Measurements from ENCODE around the gene KYAT1.
"Not testable (repeated sequence)": the region's sequence is repeated elsewhere in the genome, so short reads cannot be mapped to it uniquely, and the experiment has no call there.

KYAT1 gene

DNA sequence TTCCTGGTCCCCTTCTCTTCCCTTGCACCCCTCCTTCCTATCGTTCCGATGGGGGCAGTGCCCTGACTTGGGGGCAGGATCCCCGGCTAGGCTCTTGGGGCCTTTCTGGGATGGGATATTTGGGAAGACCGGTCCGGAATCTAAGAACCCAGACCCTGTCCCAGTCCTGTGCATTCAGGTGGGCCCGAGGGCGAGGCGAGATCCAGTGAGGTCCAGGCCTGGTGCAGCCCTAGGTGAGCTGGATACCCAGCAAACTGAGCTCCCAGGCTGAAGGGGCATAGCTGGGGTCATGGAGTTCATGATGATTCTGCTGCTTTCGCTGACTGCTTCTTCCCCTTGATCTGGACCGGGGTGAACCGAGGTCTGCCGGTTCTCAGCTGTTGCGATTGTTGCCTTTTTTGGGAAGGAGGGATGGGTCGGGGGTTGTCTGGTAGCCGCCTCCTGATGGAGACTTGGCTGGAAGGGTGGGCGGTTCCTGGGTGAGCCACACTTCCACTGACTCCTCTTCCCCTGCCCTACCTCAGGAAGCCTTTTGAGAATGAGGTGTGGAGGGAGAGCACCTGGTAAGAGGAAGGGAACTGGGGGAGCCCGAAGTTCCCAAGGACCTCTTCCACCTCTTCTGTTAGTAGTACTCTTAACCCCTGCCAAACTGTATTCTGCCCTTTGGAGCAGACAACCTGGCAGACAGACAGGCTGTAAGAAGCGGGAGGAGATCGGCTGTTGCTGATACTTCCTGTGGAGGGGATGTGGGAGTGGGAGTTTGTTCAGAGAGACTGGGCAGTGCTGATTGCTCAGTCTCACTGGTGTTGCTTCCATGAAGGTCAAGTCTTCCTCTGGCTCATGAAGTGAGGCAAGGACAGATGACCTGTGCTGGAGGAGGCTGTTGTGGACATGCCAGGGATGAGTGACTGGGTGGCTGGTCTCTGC is 1.2 kb upstream of the KYAT1 start:
- FAIRE-seq, result no peak

DNA sequence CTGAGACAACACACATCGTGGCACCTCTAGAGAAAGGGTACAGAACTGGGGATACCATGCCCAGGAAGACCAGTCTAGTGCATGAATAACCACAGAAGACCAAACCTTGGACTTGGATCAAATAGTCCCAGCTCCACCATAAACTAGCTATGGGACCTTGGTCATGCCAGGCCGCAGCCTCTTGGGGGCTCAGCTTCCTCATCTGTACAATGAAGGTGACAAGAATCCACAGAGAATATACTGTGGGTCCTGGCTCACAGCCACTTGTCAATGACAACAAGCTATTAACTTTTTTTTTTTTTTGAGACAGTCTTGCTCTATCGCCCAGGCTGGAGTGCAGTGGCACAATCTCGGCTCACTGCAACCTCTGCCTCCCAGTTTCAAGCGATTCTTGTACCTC is 3.9 kb downstream of the KYAT1 start:
- no peak for FAIRE-seq

- FAIRE-seq, result not testable (repeated sequence)
These were observed 10.8 kb downstream of the KYAT1 start for GRCh38 chr9:128870941-128871265.

GRCh38 chr9:128870128-128870940 is 11.4 kb downstream of the KYAT1 start:
- no peak for FAIRE-seq

DNA sequence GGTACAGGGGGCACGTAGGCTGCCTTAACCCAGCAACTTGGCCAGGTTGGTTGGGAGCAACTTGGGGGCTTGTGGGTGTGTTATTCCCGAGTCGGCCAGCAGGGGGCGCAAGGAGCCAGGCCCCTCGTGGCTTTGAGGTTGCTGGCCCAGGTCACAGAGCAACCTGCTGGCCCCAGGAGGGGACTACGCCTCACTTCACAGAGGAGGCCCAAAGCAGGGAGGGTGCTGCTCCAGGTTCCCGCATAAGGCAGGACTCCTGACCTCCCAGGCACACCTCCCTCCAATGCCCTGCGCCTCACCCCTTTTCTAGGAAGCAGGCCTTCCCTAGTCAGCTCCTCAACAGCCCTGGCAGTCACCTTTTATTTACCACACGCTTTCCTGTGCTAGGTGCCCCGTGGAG is 18.1 kb downstream of the KYAT1 start:
- FAIRE-seq, result no peak

DNA sequence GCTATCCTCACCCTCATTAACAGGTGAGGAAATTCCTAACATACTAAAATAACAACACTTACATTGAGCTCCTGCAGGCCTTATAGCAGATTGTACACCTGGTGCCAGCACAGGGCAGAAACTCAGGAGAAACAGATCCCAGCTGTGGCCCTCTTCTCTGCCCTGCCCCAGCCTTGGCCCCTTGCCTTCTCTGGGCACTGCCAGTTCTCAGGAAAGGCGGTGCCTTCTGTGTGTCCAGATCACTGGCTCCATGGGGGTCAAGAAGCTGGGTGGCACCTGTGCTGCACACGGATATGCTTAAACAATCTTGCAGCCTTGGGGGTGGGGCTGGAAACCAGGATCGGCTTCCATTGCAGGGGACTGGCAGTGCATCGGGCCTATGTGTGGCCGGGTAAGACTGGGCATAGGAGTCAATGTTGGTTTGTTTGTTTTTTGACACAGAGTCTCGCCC is 19.3 kb downstream of the KYAT1 start:
- FAIRE-seq, result no peak

GRCh38 chr9:128861501-128861900 is 20.2 kb downstream of the KYAT1 start:
- FAIRE-seq, result no peak

DNA sequence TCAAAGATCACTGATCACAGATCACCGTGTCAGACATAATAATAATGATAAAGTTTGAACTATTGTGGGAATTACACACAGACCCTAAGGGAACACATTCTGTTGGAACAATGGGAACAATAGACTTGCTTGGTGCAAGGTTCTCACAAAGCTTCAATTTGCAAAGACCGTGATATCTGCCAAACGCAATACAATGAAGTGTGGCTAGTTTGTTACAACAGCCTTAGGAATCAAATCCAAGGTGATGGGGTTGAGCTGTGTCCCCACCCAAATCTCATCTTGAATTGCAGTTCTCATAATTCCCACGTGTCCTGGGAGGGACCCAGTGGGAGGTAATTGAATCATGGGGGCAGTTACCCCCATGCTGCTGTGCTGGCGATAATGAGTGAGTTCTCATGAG is 20.8 kb downstream of the KYAT1 start:
- no peak for FAIRE-seq

DNA sequence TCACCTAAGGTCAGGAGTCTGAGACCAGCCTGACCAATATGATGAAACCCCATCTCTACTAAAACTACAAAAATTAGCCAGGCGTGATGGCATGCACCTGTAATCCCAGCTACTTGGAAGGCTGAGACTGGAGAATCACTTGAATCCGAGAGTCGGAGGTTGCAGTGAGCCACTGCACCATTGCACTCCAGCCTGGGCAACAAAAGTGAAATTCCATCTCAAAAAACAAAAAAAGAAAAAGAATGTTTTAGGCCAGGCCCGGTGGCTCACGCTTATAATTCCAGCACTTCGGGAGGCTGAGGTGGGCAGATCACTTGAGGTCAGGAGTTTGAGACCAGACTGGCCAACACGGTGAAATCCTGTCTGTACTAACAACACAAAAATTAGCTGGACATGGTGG is 23.3 kb downstream of the KYAT1 start:
- not testable (repeated sequence) for FAIRE-seq

GRCh38 chr9:128854454-128854853 is 27.3 kb downstream of the KYAT1 start:
- not testable (repeated sequence) for FAIRE-seq

DNA sequence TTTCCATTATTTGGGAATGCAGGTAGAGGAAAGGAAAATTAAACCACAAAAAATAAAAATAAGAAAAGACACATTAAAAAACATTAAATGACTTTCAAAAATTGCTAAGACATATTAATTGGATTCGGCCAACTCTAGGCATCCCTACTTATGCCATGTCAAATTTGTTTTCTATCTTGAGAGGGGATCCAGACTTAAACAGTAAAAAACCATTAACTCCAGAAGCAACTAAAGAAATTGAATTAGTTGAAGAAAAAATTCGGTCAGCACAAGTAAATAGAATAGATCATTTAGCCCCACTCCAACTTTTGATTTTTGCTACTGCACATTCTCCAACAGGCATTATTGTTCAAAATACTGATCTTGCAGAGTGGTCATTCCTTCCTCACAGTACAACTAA is 29.1 kb downstream of the KYAT1 start:
- FAIRE-seq, result not testable (repeated sequence)

DNA sequence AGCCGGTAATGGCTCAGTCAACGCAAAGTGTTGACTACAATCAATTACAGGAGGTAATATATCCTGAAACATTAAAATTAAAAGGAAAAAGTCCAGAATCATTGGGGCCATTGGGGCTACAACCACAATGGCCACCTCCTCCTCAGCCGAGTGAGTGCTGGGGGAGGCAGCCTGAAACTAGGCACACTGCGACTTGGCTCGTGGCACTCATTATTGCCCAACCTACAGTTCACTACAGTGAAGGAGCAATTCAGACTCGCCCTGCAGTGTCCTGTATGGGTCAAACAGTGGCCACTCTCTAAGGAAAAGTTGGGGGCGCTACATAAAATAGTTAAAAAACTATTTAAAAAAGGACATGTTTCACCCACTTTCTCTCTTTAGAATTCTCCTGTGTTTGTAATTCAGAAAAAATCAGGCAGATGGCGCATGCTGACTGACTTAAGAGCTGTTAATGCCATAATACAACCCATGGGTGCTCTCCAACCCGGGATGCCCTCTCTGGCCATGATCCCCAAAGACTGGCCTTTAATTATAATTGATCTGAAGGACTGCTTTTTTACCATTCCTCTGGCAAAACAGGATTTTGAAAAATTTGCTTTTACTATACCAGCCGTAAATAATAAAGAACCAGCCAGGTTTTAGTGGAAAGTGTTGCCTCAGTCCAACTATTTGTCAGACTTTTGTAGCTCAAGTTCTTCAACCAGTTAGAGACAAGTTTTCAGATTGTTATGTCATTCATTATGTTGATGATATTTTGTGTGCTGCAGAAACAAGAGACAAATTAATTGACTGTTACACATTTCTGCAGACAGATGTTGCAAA is 29.8 kb downstream of the KYAT1 start:
- FAIRE-seq, result not testable (repeated sequence)

GRCh38 chr9:128851024-128851423 is 30.7 kb downstream of the KYAT1 start:
- FAIRE-seq, result not testable (repeated sequence)

GRCh38 chr9:128847803-128848202 is 33.9 kb downstream of the KYAT1 start:
- no peak for FAIRE-seq

DNA sequence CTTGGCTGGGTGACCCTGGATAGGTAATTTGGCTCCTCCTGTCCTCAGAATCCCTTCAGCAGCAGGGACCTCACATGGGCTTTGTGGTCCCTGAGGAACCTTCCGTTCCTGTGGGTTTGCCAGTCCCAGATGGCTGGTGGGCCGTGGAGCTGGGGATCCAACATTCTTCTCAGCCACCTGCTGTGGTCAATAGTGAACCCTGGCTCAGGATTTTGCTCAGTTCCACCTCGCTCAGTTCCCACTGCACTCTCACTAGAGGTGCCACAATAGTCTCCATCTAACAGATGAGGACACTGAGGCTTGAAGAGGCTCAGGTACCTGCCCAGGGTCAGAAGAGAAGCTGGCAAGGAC is 35.1 kb downstream of the KYAT1 start:
- no peak for FAIRE-seq

GRCh38 chr9:128845186-128845931 is 36.4 kb downstream of the KYAT1 start:
- FAIRE-seq, result no peak

GRCh38 chr9:128843171-128843570 is 38.6 kb downstream of the KYAT1 start:
- not testable (repeated sequence) for FAIRE-seq

- FAIRE-seq, result no peak
These were observed 39.9 kb downstream of the KYAT1 start for GRCh38 chr9:128841694-128842492.

GRCh38 chr9:128840524-128840923 is 41.2 kb downstream of the KYAT1 start:
- FAIRE-seq, result no peak

DNA sequence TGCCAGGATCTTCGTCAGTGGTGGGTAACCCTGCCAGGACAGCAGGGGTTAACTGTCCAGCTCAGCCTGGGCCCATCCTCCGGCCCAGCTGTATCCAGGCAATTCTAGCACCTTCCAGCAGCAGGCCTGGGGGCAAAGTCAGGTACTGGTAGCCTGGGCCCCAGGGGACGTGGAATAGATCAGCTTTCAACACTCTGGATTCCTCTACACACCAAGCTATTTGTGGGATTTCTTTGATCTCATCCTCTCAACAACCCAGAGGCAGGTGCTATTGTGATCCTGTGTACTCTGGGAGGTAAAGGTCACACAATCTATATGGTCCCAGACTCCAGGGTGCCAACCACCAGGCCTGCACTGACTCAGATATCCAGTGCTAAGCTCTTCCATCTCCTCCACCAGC is 43.4 kb downstream of the KYAT1 start:
- FAIRE-seq, result no peak

GRCh38 chr9:128836509-128837145 is 45.1 kb downstream of the KYAT1 start:
- no peak for FAIRE-seq

Data from islet of Langerhans (tissue), 1 donor.